ENCODE results near the gene PPP2R5C.

The PPP2R5C gene

DNA sequence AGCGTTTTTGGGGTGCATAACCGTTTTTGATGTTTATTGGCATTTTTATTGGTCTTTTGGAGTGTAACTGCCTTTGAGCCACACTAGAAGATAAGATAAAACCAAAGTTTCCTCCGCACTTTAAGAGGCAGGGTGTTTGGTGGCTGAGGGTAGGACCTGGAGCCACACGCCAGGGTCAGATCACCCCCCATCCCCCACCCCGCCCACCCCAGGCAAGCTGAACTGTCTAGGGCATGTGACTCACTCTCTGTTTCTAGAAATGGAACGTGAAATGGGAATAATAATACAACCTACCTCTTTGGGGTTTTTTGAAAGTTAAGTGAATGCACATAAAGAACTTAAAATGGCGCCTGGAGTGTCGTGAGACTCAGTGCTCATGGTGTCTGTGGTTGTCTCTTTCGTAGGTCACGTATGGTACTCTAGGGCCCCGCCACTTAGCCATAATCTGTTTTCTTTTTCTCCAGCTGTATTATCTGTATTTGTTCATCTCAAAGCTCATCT, 56.0 kb downstream of the PPP2R5C start:
- DNase-seq: peak; percentile 58

DNA sequence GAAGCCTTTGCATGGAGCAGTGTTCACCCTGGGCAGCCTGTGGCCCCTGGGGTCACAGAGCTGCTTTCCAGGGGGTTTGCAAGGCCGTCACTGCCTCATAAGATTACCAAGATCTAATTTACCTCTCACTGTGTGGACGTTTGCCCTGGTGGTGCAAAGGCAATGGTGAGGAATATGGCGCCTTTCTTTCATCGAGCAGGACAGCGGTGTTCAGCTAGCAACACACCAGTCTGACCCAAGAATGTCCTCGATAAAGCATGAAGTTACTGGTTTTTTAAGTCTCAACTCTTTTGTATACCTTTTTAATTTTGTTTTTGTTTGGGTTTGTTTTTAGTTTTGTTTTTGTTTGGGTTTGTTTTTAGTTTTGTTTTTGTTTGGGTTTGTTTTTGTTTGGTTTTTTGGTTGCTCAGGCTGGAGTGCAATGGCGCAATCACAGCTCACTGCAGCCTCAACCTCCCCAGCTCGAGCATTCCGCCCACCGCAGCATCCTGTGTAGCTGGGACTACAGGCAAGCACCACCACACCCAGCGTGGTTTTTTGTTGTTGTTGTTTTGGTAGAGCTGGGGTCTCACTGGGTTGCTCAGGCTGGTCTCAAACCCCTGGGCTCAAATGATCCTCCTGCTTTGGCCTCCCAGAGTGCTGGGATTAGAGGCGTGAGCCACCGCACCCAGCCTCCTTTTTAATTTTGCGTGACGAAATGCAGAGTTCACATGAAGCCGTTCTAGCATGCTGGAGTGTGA, 57.9 kb downstream of the PPP2R5C start:
- no peak for DNase-seq

DNA sequence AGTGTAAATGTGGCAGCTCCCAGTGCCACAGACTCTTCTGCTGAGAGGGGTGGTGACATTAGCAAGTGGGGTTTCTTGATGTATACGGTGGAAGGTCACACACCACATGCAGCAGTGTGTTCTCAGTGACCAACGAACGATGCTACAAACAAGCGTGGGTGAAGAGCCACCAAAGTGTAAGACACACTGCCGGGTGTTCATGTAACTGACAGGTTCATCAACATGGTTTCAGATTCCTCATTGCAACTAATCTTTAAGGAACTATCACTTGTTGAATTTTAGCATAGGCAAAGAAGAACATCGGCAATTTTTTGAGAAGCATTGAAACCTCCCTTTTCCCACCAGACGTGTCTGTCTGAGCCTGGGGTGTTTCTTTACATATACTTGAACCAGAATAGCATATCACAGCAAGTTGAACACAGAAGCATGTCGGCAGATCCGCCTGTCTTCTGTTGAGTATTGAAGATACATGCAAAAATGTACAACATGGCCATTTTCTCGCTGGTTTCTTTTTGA, 58.8 kb downstream of the PPP2R5C start:
- DNase-seq: peak; percentile 25

DNA sequence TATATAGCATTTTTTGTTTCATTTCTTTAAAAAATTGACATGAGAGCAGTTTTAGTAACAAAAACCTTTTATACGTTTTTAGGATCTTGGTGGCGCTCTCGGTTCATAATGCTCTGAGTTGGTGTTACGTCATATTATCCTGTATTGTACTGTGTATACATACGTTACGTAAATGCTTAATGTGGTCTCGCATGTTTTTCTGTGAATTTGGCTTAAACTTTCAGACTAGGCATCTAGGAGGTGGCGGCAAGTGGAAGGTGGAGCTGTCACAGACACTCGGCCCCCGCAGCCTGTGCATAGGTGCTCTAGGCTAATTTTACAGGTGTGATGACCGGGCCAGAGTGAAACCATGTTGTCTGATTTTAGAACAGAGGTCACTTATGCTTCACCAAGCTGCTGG, 60.0 kb downstream of the PPP2R5C start:
- no peak for DNase-seq

DNA sequence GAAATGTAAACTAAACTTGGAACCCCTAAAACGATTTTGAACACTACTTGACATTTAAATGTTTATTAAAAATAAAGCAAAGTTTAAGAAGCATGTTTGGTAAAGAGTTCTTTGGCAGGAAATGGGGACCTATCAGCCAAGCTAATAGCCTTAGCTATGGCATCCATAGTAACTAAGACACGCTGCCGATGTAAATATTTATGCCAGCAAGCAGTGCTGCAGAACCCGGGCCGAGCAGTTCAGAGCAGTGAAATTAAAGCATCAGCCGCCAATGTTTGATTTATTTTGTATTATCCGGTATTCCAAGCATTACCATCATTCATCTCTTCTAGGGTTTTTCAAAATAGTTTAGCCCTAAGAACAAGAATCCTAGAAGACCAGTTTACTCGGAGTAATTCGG, 61.6 kb downstream of the PPP2R5C start:
- peak; percentile 44 for DNase-seq

DNA sequence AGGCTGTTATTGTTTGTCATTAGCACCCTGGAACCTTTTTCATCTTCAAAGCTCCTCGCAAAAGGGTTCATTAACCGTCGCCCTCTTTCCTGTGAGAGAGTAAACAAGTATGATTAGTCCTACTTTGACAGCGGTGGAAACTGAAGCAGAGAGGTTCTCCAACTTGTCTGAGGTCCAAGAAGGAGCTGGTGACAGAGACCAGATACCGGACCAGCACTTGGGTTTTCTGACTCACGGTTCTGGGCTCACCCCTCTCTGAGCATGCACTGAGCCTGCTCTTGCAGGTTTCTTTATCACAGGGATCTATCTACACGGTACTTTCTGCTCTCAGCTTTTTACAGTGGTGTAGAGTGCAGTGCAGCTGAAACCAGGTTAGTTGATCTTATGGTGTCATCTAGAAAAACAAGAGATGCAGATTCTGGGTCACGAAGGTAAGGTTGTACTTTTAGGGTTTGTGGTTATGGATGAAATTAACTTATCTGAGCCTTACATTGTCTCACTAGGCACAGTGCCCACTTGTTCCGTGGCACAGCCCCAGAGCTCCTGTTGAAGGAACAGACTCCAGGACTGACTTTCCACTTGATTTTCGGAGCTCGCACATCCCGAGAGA, 62.1 kb downstream of the PPP2R5C start:
- peak; percentile 51 for DNase-seq

DNA sequence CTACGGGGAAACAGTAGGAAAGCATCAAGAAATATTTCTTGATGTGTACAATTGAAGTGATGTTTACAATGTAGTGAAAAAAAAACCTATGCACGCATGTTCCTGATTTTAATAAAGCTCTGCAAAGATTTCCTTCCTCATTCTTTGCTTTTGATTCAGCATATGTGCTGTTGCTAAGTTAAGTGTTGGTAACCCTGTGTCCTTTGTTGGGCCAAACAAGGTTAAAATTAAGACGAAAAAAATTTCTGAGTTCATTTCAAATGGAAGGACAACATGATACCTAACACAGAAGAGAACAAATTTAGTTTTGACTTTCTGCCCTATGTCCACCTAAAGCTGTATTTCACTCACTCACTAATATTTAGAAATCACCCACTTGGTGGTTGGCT, 62.8 kb downstream of the PPP2R5C start:
- peak; percentile 60 for DNase-seq

DNA sequence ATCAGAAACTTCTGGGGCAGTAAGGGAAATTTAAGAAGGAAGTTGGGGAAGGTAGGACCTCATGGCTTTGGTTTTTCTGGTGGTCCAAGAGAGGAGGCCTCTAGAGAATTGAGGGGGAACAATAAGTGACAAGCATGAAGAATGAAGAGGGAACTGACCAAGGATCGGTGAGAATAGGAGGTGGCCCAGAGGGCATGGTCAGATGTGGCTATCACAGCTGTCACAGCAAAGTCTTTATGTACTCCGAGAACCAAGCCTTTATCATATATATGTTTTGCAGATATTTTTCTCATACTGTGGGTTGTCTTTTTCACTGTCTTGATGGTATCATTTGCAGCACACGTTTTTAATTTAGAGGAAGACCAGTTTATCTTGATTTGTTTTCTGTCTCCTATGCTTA, 64.3 kb downstream of the PPP2R5C start:
- DNase-seq: peak; percentile 41

DNA sequence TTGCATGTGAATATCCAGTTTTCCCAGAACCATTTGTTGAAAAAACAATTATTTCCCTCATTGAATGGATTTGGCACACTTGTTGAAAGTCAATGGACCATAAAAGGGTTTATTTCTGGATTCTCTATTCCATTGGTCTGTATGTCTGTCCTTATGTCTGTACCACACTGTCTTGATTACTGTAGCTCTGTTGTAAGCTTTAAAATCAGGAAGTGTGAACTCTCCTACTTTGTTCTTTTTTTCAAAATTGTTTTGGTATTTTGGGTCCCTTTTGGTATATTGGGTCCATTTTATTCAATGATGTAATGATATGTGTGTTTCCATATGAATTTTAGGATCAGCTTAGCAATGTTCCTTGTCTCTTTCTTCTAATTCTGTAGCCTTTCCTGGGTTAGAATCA, 64.8 kb downstream of the PPP2R5C start:
- DNase-seq: no peak

DNA sequence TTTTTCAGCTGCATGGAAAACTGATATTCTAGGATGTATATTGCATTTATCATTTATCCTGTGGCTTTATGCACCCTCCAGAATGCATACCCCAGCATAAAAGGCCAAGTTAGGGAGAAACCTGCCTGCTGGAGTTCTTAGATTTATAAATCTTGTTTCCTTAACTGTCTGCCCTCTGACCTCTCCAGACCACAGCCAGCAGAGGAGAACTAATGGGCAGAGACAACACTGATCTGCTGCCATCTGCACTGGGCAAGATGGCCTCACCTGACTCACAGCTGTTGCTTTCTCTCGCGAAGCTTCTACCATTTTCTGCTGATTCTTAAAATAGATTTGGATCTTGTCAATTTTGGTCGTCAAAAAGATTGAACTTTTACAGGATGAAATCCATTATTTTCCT, 65.8 kb downstream of the PPP2R5C start:
- no peak for DNase-seq

DNA sequence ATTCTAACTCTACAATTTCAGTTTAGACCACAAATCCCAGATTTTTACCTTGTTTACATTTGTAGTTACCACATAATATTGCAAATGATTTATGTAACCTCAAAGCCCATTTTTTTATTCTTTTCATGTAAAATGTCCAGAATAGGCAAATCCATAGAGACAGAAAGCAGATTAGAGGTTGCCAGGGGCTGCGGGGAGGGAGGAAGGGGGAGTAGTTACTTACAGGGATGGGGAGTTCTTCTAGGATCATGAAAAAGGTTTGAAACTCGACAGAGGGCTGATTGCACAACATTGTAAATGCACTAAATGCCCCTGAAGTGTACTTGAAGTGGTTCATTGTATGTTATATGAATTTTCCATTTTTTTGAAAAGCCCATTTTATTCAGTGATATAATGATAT, 66.5 kb downstream of the PPP2R5C start:
- DNase-seq: no peak

DNA sequence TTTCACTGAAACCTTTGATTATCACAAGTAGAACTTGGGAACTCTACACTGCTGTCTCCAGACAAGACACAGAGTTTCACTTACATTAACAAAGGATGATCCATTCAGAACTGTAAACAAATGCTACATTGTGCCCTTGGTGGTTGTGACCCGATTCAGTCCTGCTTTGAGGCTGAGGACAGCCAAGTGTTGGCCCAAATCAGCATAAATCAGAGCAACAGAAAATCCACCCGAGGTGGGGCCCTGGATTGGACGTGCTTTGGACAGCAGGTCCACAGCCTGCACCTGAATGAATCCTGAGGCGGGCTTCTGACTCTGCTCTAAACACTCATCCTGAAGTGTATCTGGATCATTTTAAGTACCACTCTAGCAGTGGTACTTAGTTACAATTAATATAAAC, 68.8 kb downstream of the PPP2R5C start:
- DNase-seq: no peak

DNA sequence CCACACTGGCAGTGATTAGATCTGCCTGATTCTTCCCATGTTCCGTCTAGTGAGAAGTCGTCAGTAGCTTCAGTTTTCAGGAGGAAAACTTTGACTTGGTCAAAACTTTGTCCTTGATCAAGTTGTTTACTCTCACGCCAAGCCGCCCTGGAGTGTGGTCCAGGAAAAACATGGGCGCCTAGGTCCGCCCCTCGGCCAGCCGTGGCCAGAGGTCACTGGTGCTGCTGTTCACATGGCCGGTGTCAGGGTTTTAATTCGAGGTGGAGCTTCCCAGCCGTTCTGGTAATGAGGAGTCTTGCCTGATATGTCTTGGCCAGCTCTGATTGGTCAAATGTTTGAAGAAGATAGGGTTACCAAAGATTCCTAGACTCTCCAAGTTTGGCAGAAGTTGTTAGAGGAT, 71.5 kb downstream of the PPP2R5C start:
- DNase-seq: no peak

DNA sequence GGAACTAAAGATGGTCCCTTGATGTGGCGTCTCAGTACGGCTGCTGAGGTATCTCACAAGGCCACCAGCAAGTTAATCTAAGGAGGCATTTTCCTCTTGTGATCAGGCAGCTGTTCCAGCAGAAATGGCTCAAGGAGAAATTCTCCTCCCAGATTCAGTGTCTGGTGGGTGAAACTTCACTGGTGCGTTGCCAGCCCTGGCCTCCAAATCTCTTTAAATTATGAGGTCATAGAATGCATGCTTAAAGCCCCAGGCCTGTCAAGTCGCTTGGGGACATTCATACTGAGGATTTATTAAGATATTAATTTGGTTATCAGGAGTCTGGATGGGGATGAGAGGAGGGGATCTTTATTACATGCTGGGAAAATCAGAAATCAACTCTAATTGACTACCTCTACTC, 72.9 kb downstream of the PPP2R5C start:
- no peak for DNase-seq

DNA sequence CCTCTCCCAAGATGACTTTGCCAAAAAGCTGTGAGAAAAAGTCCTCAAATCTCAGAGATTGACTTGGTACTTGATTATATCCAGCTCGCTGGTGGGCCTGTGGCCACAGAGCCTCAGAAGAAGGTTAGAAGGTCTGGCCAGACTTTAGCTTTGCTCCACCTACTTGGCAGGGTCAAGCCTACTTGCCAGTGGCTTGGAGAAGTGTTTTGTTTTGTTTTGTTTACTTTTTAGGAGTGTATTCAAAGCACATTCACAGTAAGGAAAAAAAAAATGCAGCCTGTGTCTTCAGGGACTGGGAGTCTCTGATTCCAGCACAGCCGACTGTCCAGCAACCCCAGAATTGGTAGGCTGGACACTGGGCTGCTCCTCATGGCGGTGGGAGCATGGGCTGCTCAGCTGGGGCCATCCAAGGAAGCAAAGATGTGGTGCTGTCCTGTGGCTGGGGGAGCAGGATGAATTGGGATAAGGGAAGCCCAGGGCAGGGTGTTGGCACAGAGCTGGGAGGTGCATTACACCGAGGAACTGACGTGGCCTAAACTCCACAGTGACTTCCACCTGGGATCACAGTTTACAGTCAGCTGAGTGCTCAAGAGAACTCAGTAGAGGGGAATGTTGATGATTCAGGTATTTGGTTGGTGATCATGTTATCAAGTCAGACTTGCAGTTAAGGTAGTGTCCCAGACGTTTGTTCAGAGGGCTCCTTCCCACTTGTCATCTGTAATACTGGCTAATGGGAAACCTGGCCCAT, 73.5 kb downstream of the PPP2R5C start:
- DNase-seq: no peak

DNA sequence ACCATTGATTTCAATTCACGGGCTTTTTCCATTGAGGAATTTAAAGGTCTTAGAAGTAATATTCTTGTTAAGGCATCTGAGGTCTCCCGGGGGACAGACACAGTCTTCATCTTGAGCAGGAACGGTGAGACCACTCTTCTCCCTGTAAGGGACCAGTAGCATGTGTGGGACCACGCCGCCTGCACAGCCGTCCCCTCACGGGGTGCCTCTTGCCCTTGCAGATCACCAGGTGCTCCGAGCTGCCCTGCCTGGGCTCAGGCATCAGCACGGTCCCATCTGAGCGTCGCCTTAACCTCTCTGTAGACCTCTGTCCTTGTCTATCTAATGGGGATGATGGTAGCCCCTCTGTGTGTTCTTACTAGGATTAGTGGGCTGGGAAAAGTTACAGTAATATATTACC, 74.1 kb downstream of the PPP2R5C start:
- DNase-seq: no peak

DNA sequence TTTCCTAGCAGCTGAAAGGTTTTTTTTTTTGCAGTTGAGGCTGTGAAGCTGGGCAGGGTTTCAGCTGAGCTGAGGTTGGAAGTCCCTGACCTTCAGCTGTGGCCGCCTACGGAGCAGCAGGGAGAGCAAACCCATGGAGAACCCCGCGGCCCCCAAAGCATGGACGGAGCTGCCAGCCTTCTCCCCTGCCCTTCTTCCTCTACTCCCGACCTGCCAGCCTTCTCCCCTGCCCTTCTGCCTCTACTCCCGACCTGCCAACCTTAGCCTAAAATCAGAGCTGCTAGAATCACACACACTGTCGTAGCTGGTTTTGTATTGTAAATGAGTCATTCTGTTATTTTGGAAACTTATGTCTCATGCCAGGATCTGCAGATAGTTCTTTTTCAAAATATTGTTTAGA, 74.6 kb downstream of the PPP2R5C start:
- DNase-seq: no peak

DNA sequence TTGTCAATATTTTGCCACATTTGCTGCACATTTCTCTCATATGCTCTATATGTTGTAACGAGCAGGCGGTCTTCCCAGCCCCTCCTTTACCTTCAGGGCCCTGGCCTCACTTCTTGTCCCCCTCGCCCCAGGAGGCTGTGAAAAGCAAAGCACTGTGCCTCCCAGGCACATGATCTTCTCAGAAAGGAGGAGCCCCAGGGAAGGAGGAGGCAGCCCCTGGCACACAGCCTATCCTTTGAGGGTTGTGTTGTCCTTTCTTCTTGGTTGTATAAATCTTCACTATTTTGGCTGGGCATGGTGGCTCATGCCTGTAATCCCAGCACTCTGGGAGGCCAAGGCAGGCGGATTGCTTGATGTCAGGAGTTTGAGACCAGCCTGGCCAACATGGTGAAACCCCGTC, 77.0 kb downstream of the PPP2R5C start:
- DNase-seq: no peak

DNA sequence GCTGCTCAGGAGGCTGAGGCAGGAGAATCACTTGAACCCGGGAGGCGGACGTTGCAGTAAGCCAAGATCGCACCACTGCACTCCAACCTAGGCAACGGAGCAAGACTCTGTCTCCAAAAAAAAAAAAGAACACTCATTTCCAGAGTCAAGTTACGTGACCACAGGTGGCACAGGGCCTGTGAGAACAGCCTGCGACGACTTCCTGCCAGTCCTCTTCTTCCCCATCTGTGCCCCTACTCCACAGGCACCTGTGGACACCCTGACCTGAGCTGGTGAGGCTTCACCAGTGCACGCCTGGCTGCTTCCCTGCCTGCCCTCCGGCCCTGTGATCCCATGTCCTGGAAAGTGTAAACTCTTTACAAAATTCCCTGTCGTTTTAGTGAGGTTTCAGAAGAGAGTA, 77.7 kb downstream of the PPP2R5C start:
- DNase-seq: no peak

DNA sequence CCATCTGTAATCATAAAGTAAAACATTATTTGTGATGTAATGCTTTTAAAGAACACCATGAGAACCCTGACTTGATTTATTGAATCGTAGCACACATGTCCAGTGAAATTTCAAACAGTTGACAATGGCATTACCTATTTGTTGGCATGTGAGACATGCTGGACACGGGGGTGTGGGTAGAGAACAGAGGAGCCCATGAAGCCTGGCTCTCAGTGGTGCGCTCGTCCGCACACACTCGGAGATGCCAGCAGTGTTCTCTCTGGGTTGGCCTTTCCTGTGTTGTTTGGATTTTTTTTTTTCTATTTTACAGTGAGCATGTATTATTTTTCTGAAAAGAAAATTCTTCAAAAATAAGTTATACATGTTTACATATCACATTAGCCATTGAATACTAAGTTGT, 78.2 kb downstream of the PPP2R5C start:
- DNase-seq: no peak

DNA sequence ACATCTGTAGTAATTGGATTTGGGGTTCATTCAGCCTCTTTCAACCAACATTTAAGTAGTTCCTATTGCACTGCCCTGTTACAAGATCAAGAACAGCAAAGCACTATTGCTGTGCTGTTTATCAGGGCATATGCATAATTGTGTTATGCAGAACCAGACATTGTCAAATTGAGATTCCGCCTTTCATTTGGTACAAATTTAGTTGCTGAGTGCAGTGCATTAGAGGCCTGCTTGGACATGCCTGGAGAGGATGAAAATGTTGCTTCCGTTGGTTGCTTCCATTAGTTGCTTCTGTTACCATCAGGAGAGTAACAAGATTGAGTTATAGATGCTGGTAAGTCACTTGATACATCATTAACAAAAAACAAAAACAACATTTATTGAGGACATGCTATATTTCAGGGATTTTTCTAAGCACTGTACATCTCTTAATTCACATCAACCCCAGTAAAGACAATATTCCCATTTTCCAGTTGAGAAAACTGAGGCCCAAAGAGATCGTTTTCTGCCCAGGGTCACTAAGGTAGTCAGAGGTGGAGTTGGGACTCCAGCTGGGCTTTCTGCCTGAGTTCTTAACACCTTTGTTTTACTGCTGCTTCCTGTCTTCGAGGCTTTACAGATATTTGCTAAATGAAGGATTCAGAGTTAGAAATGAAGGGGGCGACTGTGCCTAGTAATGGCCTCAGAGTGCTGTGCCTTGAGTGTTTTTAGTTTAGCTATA, 79.3 kb downstream of the PPP2R5C start:
- DNase-seq: no peak

DNA sequence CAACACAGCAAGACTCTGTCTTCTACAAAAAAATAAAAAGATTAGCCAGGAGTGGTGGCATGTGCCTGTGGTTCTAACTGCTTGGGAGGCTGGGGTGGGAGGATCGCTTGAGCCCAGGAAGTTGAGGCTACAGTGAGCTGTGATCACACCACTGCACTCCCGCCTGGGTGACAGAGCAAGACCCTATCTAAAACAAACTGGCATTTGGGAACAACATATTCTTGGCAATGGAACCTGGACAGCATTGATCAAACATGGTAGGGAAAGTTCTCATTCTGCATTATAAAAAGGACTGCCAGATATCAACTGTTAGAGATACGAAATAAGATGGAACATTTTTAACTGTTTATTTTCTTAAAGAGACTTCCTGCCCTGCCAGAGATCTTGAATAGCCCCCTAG, 81.5 kb downstream of the PPP2R5C start:
- DNase-seq: no peak

DNA sequence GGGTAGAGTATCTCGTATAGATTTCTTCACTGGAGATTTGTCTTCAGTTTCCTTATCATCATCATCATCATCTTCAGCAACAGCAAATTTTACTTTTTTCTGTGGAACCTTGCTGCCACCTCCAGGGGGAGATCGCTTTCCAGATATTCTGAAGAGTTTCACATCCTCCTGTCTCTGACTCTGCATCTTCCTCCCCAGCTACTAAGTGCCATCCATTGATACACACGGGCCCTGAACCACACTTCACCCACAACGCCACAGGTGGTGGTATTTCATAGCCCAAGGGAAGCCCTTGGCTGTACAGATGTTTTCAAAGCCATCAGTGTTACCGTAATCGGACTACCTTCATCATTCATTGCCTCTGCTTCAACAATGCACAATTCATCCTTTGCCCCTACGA, 82.2 kb downstream of the PPP2R5C start:
- DNase-seq: peak; percentile 19
